ENCODE results near the gene LSM14B. TPM values are rescaled to one million over a fixed set of nuclear protein-coding genes. Genes with fewer than 3 reads are reported as not detected.

The LSM14B gene
- total RNA-seq, 1 experiment from 2014 or later: 82.4 TPM

DNA sequence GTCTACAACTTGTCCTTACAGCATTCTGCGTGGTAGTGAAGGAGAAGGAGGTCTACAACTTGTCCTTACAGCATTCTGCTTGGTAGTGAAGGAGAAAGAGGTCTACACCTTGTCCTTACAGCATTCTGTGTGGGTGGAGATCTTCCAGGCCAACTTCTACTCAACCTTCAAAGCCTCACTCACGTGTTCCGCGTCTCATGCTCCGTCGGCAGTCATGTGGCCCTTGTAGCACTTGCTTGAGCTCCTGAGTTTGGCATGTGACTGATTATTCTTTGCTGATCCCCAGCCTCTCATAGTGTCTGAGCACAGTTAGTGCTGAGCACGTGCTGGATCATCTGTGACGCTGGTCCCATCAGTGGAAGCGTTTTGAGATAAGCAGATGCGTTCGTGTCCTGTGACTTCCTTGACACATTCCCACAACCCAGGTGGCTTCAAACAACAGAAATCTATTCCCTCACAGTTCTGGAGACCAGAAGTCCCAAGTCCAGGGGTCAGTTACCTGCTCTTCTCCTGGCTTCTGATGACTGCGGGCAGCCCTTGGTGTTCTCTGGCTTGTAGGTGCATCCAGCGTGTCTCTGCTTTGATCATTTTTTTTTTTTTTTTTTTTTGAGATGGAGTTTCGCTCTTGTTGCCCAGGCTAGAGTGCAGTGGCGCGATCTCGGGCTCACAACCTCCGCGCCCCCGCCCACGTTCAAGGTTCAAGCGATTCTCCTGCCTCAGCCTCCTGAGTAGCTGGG is 23.9 kb downstream of the LSM14B start:
- no peak overlapping the region for H4K91ac ChIP-seq (ENCODE audit: insufficient read length, low read depth, low read length)
- H4K5ac ChIP-seq (ENCODE audit: insufficient read length, low read depth, low read length): no peak overlapping the region
- H3K4me1 Mint-ChIP-seq: peaks cover 45 to 46% of the 10 kb centered on the region in 2 experiments
- H3K27ac ChIP-seq (ENCODE audit: insufficient read length, low read depth, low read length): no peak overlapping the region
- no peak overlapping the region for H3K23ac ChIP-seq (ENCODE audit: insufficient read length, low read depth, low read length)
- peaks cover 9% of the 10 kb centered on the region; the same call in 1 of the 2 replicates for H3K4me1 ChIP-seq (ENCODE audit: insufficient read depth, low read length)
- peaks cover 13 to 18% (median 17%) of the 10 kb centered on the region in 3 experiments for H3K36me3 Mint-ChIP-seq (ENCODE audit: insufficient read depth in 1 of 3, low read depth in 3 of 3)
- H3K9me3 ChIP-seq (ENCODE audit: control insufficient read depth, low read depth, low read length): no peaks in the 10 kb centered on the region
- WGBS (ENCODE audit: extremely low coverage, insufficient read length, low lambda C conversion rate): no CpG with 5 or more reads among the region's 22 CpGs
- TF ChIP-seq, protein P1, sequence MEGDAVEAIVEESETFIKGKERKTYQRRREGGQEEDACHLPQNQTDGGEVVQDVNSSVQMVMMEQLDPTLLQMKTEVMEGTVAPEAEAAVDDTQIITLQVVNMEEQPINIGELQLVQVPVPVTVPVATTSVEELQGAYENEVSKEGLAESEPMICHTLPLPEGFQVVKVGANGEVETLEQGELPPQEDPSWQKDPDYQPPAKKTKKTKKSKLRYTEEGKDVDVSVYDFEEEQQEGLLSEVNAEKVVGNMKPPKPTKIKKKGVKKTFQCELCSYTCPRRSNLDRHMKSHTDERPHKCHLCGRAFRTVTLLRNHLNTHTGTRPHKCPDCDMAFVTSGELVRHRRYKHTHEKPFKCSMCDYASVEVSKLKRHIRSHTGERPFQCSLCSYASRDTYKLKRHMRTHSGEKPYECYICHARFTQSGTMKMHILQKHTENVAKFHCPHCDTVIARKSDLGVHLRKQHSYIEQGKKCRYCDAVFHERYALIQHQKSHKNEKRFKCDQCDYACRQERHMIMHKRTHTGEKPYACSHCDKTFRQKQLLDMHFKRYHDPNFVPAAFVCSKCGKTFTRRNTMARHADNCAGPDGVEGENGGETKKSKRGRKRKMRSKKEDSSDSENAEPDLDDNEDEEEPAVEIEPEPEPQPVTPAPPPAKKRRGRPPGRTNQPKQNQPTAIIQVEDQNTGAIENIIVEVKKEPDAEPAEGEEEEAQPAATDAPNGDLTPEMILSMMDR (conservative IDR thresholded peaks at IDR 0.05): no peak
- no peaks in the 10 kb centered on the region for H3K27me3 Mint-ChIP-seq (ENCODE audit: low read depth)
- H3K9me3 Mint-ChIP-seq: no peaks in the 10 kb centered on the region; a peak in 1 of 5 replicates
- H2BK5ac ChIP-seq (ENCODE audit: insufficient read length, low read length): no peak overlapping the region
- H3K9ac ChIP-seq (ENCODE audit: extremely low read depth, insufficient read length, low read length): no peak overlapping the region
- no peak overlapping the region for H2BK15ac ChIP-seq (ENCODE audit: low read depth, low read length)
- peaks cover 13% of the 10 kb centered on the region for H3K79me1 ChIP-seq (ENCODE audit: insufficient read depth, low read depth, low read length, poor library complexity, severe bottlenecking)
- no peak overlapping the region for H2BK20ac ChIP-seq (ENCODE audit: low read depth, low read length, poor library complexity, severe bottlenecking)
- H4K8ac ChIP-seq (replicated peaks; ENCODE audit: insufficient read length, low read depth, low read length): no peak overlapping the region
- H3K27ac Mint-ChIP-seq: no peak overlapping the region
- DNase-seq: no peak
- no peak overlapping the region for H3K14ac ChIP-seq (ENCODE audit: insufficient read depth, low read length)
- peaks cover 63% of the 10 kb centered on the region for H3K79me2 ChIP-seq (ENCODE audit: insufficient read depth, low read length)
- no peak overlapping the region for H2BK12ac ChIP-seq (ENCODE audit: insufficient read length, low read depth, low read length)
- H3K27me3 ChIP-seq (ENCODE audit: insufficient read depth, low read length): no peaks in the 10 kb centered on the region
- peaks cover 7% of the 10 kb centered on the region for H3K23me2 ChIP-seq (ENCODE audit: insufficient read length, low read depth, low read length, poor library complexity, severe bottlenecking)
- H2BK120ac ChIP-seq (ENCODE audit: low read depth, low read length, poor library complexity, severe bottlenecking): no peak overlapping the region
- H3K4me2 ChIP-seq (ENCODE audit: insufficient read depth, insufficient read length, low read length): no peak overlapping the region
- H2AK5ac ChIP-seq (ENCODE audit: insufficient read length, low read length): no peak overlapping the region
- H2AFZ ChIP-seq (ENCODE audit: low read length): no peak overlapping the region
- H3K56ac ChIP-seq (ENCODE audit: insufficient read length, low read depth, low read length): peak overlapping the region; percentile 51
- peak overlapping the region in 1 of 2 experiments; percentile 85; a peak in 1 of 5 replicates for H3K4me3 Mint-ChIP-seq
- no peak overlapping the region for H3K18ac ChIP-seq (ENCODE audit: insufficient read length, low read depth, low read length)
- H4K20me1 ChIP-seq (ENCODE audit: control insufficient read depth, insufficient read depth, insufficient read length): no peaks in the 10 kb centered on the region
- H3K4ac ChIP-seq (ENCODE audit: low read depth, low read length): no peak overlapping the region
- no peak overlapping the region for H3T11ph ChIP-seq (ENCODE audit: low read length)

Data from H9 (cell line).